DOHH2 (cell line): ENCODE data around the gene ZPR1.

Experiments used
- EZH2phosphoT487 ChIP-seq: fragments of 200-600 bp; sonication (generic); IDR thresholded peaks from 2 replicates; pipeline ENCODE4 v1.6.1; 2017; ENCODE audit warnings: borderline replicate concordance, mild to moderate bottlenecking, antibody characterized with exemption, low read length, moderate library complexity, mixed read lengths
- TF ChIP-seq, protein P1 (sequence below): fragments of 200-600 bp; sonication (generic); IDR thresholded peaks from one replicate; pipeline ENCODE4 v1.5.1; 2014; ENCODE audit warnings: antibody characterized with exemption, mild to moderate bottlenecking, low read depth, low read length; ENCODE audit not compliant: poor library complexity, severe bottlenecking

DNA sequence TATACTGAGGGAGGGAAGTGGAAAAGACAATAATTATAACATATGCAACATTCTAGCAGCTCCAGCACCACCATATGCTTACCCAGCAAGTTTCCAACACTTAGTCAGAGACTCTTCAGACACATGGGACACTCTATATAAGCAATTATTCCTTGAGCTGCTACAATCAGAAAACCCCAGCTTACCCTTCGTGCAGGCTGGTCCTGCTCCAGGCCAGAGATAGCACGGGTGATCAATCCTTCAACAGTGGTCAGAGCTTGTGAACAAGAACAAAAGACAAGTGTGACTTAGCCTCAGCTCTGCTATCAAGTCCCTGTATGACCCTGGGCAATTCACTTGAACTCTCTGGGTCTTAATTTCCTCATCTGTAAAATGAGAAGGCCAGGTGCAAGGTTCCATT, 1.5 kb downstream of the ZPR1 start:
- TF ChIP-seq, protein P1, sequence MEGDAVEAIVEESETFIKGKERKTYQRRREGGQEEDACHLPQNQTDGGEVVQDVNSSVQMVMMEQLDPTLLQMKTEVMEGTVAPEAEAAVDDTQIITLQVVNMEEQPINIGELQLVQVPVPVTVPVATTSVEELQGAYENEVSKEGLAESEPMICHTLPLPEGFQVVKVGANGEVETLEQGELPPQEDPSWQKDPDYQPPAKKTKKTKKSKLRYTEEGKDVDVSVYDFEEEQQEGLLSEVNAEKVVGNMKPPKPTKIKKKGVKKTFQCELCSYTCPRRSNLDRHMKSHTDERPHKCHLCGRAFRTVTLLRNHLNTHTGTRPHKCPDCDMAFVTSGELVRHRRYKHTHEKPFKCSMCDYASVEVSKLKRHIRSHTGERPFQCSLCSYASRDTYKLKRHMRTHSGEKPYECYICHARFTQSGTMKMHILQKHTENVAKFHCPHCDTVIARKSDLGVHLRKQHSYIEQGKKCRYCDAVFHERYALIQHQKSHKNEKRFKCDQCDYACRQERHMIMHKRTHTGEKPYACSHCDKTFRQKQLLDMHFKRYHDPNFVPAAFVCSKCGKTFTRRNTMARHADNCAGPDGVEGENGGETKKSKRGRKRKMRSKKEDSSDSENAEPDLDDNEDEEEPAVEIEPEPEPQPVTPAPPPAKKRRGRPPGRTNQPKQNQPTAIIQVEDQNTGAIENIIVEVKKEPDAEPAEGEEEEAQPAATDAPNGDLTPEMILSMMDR = no peak
- no peak for TF ChIP-seq EZH2phosphoT487
